GM23338 (cell line): ENCODE data around the gene MSL3.

Experiments
- CREB1 ChIP-seq: fragments of 250-450 bp; sonication (Bioruptor Pico); IDR thresholded peaks from 2 replicates; pipeline ENCODE4 v1.5.0; 2020; ENCODE audit warnings: low read depth, mild to moderate bottlenecking, moderate library complexity
- CTCF ChIP-seq, 2 experiments: fragments of 200-600 bp in 1 of 2; sonication (generic) in 1 of 2; conservative IDR thresholded peaks; 2 replicates each; pipeline versions ENCODE4 v1.5.1 to v1.6.1; 2016 to 2017; ENCODE audit warnings: antibody characterized with exemption in 2 of 2, low read depth in 2 of 2, mild to moderate bottlenecking in 2 of 2, moderate library complexity in 1 of 2
- ETS1 ChIP-seq: IDR thresholded peaks from 2 replicates; pipeline ENCODE4 v1.6.1; 2016; ENCODE audit warnings: antibody characterized with exemption
- EZH2 ChIP-seq: fragments of 200-600 bp; sonication (generic); IDR thresholded peaks from one replicate; pipeline ENCODE4 v1.8.0; 2017; ENCODE audit warnings: antibody characterized with exemption, mild to moderate bottlenecking, low read depth; ENCODE audit not compliant: unreplicated experiment
- EZH2phosphoT487 ChIP-seq: fragments of 200-600 bp; sonication (generic); IDR thresholded peaks from one replicate; pipeline ENCODE4 v1.8.1; 2018; ENCODE audit warnings: antibody characterized with exemption; ENCODE audit not compliant: unreplicated experiment
- JUNB ChIP-seq: IDR thresholded peaks from one replicate; pipeline ENCODE4 v1.6.1; 2016; ENCODE audit warnings: antibody characterized with exemption; ENCODE audit not compliant: unreplicated experiment
- NANOG ChIP-seq: IDR thresholded peaks from 2 replicates; pipeline ENCODE4 v1.6.1; 2016; ENCODE audit warnings: antibody characterized with exemption, borderline replicate concordance
- POLR2AphosphoS5 ChIP-seq: IDR thresholded peaks from 2 replicates; pipeline ENCODE4 v1.6.1; 2016; ENCODE audit warnings: antibody characterized with exemption, low read depth
- REST ChIP-seq: IDR thresholded peaks from one replicate; pipeline ENCODE4 v1.6.1; 2018; ENCODE audit warnings: antibody characterized with exemption; ENCODE audit not compliant: unreplicated experiment
- STAT1 ChIP-seq: IDR thresholded peaks from one replicate; pipeline ENCODE4 v1.6.1; 2016; ENCODE audit warnings: antibody characterized with exemption; ENCODE audit not compliant: unreplicated experiment
- ZNF114 ChIP-seq: fragments of 250-450 bp; sonication (Bioruptor Pico); IDR thresholded peaks from 2 replicates; pipeline ENCODE4 v1.5.0; 2020; ENCODE audit warnings: mild to moderate bottlenecking, moderate library complexity
- ZNF331 ChIP-seq: fragments of 250-450 bp; sonication (Bioruptor Pico); IDR thresholded peaks from 2 replicates; pipeline ENCODE4 v1.5.0; 2020; ENCODE audit warnings: low read depth, mild to moderate bottlenecking, moderate library complexity

GRCh38 chrX:11733614-11734013 is 24.4 kb upstream of the MSL3 start:
- no peak for TF ChIP-seq CTCF (conservative IDR thresholded peaks at IDR 0.05; ENCODE audit: low read depth in 2 of 2)
- no peak for TF ChIP-seq POLR2AphosphoS5
- no peak for TF ChIP-seq ZNF331 (CRISPR knock-in tag)
- TF ChIP-seq EZH2phosphoT487: no peak
- TF ChIP-seq ZNF114: no peak
- no peak for TF ChIP-seq EZH2
- no peak for TF ChIP-seq REST
- no peak for TF ChIP-seq CREB1 (CRISPR knock-in tag)
- no peak for TF ChIP-seq JUNB
- TF ChIP-seq NANOG: no peak
- TF ChIP-seq ETS1: no peak
- TF ChIP-seq STAT1: no peak
